GM18909 (cell line): Measurements from ENCODE around the gene MYH7.
"Not testable (repeated sequence)": the region's sequence is repeated elsewhere in the genome, so short reads cannot be mapped to it uniquely, and the experiment has no call there.

ENCODE experiments used
- ATAC-seq: cut with Tn5 transposase; IDR thresholded peaks from one replicate; pipeline ENCODE4 v1.9.1; 2021; ENCODE audit warnings: mild to moderate bottlenecking; ENCODE audit not compliant: unreplicated experiment, poor library complexity

MYH7 gene

GRCh38 chr14:23435543-23436326 lies at the start of gene MYH7:
MYH7 (minus strand) TSS chr14:23435660; CDS start chr14:23433732, 1,928 bp downstream.
- no peak for ATAC-seq

- ATAC-seq: no peak
Observed at GRCh38 chr14:23483236-23483854, 47.9 kb upstream of the MYH7 start.

- ATAC-seq: no peak
Observed at GRCh38 chr14:23482823-23483148, 47.3 kb upstream of the MYH7 start.

GRCh38 chr14:23481979-23482822 lies 46.7 kb upstream of the MYH7 start:
- no peak for ATAC-seq

- no peak for ATAC-seq
Observed at GRCh38 chr14:23481362-23481970, 46.0 kb upstream of the MYH7 start.

- no peak for ATAC-seq
Observed at GRCh38 chr14:23478109-23478759, 42.8 kb upstream of the MYH7 start.

GRCh38 chr14:23470947-23471346 lies 35.5 kb upstream of the MYH7 start:
- no peak for ATAC-seq

- ATAC-seq: peak; percentile 12
Observed at GRCh38 chr14:23469906-23470403, 34.5 kb upstream of the MYH7 start.

GRCh38 chr14:23469127-23469905 lies 33.9 kb upstream of the MYH7 start, which contains the start of gene NGDN:
NGDN (plus strand) TSS chr14:23469703; CDS start chr14:23469716, 13 bp downstream.
- ATAC-seq: peak; percentile 96

- ATAC-seq: no peak
Observed at GRCh38 chr14:23468704-23469126, 33.3 kb upstream of the MYH7 start.

GRCh38 chr14:23465261-23465660 lies 29.8 kb upstream of the MYH7 start:
- ATAC-seq: no peak

GRCh38 chr14:23464700-23465099 lies 29.2 kb upstream of the MYH7 start:
- ATAC-seq: no peak

- ATAC-seq: no peak
Observed at GRCh38 chr14:23460960-23461359, 25.5 kb upstream of the MYH7 start.

GRCh38 chr14:23457587-23458445 lies 22.4 kb upstream of the MYH7 start:
- no peak for ATAC-seq

- not testable (repeated sequence) for ATAC-seq
Observed at GRCh38 chr14:23456883-23457586, 21.6 kb upstream of the MYH7 start.

GRCh38 chr14:23454445-23454856 lies 19.0 kb upstream of the MYH7 start:
- ATAC-seq: no peak

- no peak for ATAC-seq
Observed at GRCh38 chr14:23452237-23452636, 16.8 kb upstream of the MYH7 start.

GRCh38 chr14:23450379-23450778 lies 14.9 kb upstream of the MYH7 start:
- no peak for ATAC-seq
